Spinal cord (tissue), 10 donors: Measurements from ENCODE around the gene C18orf63. TPM values are rescaled to one million over a fixed set of nuclear protein-coding genes. Genes with fewer than 3 reads are reported as not detected.
"Not testable (repeated sequence)": the region's sequence is repeated elsewhere in the genome, so short reads cannot be mapped to it uniquely, and the experiment has no call there.

ENCODE experiments used
- DNase-seq, 6 donors: peaks; one replicate each; pipeline versions ENCODE4 v3.0.0 to v3.0.0-alpha.2; 2013 to 2015; ENCODE audit warnings: low spot score in 6 of 6, low read depth in 4 of 6
- H3K27ac ChIP-seq: one replicate; pipeline ENCODE4 v1.5.1; 2013; ENCODE audit warnings: low read depth, low read length, control low read depth
- H3K27me3 ChIP-seq: one replicate; pipeline ENCODE4 v1.6.1; 2013; ENCODE audit warnings: low read length; ENCODE audit not compliant: control insufficient read depth, insufficient read depth
- H3K36me3 ChIP-seq: one replicate; pipeline ENCODE4 v1.6.1; 2013; ENCODE audit warnings: low read length; ENCODE audit not compliant: control insufficient read depth, insufficient read depth
- H3K4me1 ChIP-seq: one replicate; pipeline ENCODE4 v1.6.1; 2013; ENCODE audit warnings: low read length; ENCODE audit not compliant: control insufficient read depth, insufficient read depth
- H3K4me3 ChIP-seq: one replicate; pipeline ENCODE4 v1.5.1; 2013; ENCODE audit warnings: low read depth, low read length, control low read depth
- H3K9me3 ChIP-seq: one replicate; pipeline ENCODE4 v1.6.1; 2013; ENCODE audit warnings: low read length; ENCODE audit not compliant: control insufficient read depth, insufficient read depth
- WGBS: methylation state at CpG from one replicate; pipeline ENCODE4 v1.1.5; 2013; ENCODE audit warnings: missing lambda C conversion rate; ENCODE audit not compliant: insufficient coverage; 5-methylcytosine and 5-hydroxymethylcytosine counted together
- polyA plus RNA-seq, 2 donors: library from polyadenylated mRNA; unstranded; fragments of 120-200 nt; gene quantifications; one replicate each; pipeline ENCODE4 v1.2.1, GENCODE V29; 2013; ENCODE audit not compliant: insufficient read length in 2 of 2
- total RNA-seq, 2 donors: library from RNA; depleted of rRNA in 1 of 2; stranded (reverse); fragments of 120-200 nt in 1 of 2; fragments of >200 nt in 1 of 2; gene quantifications; one replicate each; pipeline versions ENCODE4 v1.2.3 to v1.2.4, GENCODE V29; 2013 to 2014
- donor health status: healthy.

C18orf63 gene
- total and polyA plus RNA-seq, 4 donors, result not detected

- Histone ChIP-seq H3K36me3 (peaks cover 2% of the 10 kb centered on the region), H3K4me1 (peaks cover 10% of the 10 kb centered on the region), H3K27ac (peak within 1 kb of the TSS; percentile 87), H3K27me3 (no peaks in the 10 kb centered on the region), H3K9me3 (no peaks in the 10 kb centered on the region), H3K4me3 (peak within 1 kb of the TSS; percentile 95)
- peak; percentile 95 to 99 (median 98) for DNase-seq
- WGBS, result under 1% methylated on average over 68 of the region's 68 CpGs
These were observed 23.7 kb upstream of the C18orf63 start, which contains the start of gene CYB5A for GRCh38 chr18:74291771-74292540. Gene CYB5A (minus strand): TSS chr18:74291963. CDS start chr18:74291875, 88 bp downstream.

GRCh38 chr18:74292541-74292858, 23.1 kb upstream of the C18orf63 start:
- peak overlapping the region; percentile 95 for H3K4me3 ChIP-seq
- no peaks in the 10 kb centered on the region for H3K27me3 ChIP-seq
- no peak for DNase-seq
- peaks cover 10% of the 10 kb centered on the region for H3K4me1 ChIP-seq
- no peaks in the 10 kb centered on the region for H3K9me3 ChIP-seq
- whole genome bisulfite sequencing, result 0% methylated on average over 1 of the region's 4 CpGs
- peak overlapping the region; percentile 87 for H3K27ac ChIP-seq
- peaks cover 2% of the 10 kb centered on the region for H3K36me3 ChIP-seq

DNA sequence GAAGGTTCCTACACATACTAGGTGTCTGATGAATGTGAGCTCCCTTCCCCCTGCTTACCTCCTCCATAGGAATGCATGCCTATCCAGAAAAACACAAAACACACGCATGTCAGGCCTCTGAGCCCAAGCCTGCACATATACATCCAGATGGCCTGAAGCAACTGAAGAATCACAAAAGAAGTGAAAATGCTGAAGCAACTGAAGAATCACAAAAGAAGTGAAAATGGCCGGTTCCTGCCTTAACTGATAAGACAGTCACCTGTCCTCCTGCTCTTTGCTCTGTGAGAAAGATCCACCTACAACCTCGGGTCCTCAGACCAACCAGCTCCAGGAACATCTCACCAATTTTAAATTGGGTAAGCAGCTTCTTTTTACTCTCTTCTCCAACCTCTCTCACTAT, 22.7 kb upstream of the C18orf63 start:
- H3K36me3 ChIP-seq, H3K9me3 ChIP-seq, H3K4me3 ChIP-seq, H3K27me3 ChIP-seq, H3K27ac ChIP-seq, DNase-seq: not testable (repeated sequence)
- WGBS, result 92% methylated on average over 3 of the region's 3 CpGs
- H3K4me1 ChIP-seq, result peaks cover 10% of the 10 kb centered on the region

DNA sequence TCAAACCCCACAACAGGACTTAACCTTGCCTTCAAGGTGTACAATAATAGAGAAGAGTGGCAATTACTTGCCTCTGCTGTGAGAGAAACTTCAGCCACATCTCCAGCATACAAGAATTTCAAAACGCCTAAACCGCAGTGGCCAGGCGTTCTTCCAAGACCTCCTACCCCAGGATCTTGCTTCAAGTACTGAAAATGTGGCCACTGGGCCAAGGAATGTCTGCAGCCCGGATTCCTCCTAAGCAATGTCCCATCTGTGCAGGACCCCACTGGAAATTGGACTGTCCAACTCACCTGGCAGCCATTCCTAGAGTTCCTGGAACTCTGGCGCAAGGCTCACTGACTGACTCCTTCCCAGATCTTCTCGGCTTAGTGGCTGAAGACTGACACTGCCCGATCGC, 21.1 kb upstream of the C18orf63 start:
- no peaks in the 10 kb centered on the region for H3K27me3 ChIP-seq
- no peak overlapping the region for H3K27ac ChIP-seq
- 89% methylated on average over 6 of the region's 8 CpGs for whole genome bisulfite sequencing
- no peak for DNase-seq
- peaks cover 2% of the 10 kb centered on the region for H3K36me3 ChIP-seq
- H3K4me3 ChIP-seq, result no peak overlapping the region
- no peaks in the 10 kb centered on the region for H3K9me3 ChIP-seq
- peaks cover 10% of the 10 kb centered on the region for H3K4me1 ChIP-seq

GRCh38 chr18:74299162-74299561, 16.5 kb upstream of the C18orf63 start:
- no peaks in the 10 kb centered on the region for H3K36me3 ChIP-seq
- no peak overlapping the region for H3K27ac ChIP-seq
- DNase-seq, result no peak
- H3K4me1 ChIP-seq, result no peaks in the 10 kb centered on the region
- no CpG with 5 or more reads among the region's 1 CpG for WGBS
- H3K27me3 ChIP-seq, result no peaks in the 10 kb centered on the region
- H3K9me3 ChIP-seq, result no peaks in the 10 kb centered on the region
- no peak overlapping the region for H3K4me3 ChIP-seq

DNA sequence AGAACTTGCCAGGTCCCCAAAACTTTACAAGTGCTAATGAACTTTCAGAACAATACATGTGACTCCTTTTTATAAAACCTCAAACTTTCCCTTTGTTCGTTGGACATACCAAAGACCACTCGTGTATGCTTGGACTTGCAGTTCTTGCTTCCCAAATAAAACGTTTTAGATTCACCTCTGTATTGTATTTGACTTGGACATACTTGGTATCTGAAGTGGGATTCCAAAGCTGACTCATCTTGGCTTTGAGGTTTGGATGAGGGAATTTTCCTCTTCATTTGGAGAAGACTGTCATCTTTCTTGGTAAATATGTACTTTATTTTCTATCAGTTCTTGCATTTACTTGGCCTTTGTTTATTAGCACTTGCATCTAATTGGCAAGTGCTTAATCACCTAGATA, 15.9 kb upstream of the C18orf63 start:
- DNase-seq, result no peak
- H3K4me3 ChIP-seq, result no peak overlapping the region
- no peak overlapping the region for H3K27ac ChIP-seq
- no peaks in the 10 kb centered on the region for H3K4me1 ChIP-seq
- no peaks in the 10 kb centered on the region for H3K9me3 ChIP-seq
- H3K36me3 ChIP-seq, result no peaks in the 10 kb centered on the region
- 92% methylated on average over 2 of the region's 3 CpGs for WGBS
- no peaks in the 10 kb centered on the region for H3K27me3 ChIP-seq

DNA sequence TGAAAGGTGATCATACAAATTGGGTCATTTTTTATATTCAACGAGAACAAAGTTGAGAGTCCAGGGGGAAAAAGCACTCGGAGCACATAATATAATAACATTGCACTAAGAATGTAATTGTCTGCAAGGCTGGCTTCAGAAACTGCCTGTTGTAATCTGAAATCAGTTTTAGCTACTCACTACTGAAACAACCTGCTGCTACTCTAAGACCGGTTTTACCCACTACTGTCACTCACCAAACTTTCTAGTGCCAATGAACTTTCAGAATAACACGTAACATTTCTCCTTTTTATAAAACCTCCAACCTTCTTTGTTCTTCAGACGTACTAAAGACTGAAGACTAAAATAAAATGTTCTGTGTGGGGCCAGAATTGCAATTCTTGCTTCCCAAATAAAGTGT, 12.3 kb upstream of the C18orf63 start:
- no peak for DNase-seq
- H3K27ac ChIP-seq, result no peak overlapping the region
- H3K4me3 ChIP-seq, result no peak overlapping the region
- WGBS, result 100% methylated on average over 1 of the region's 5 CpGs
- no peaks in the 10 kb centered on the region for H3K4me1 ChIP-seq
- no peaks in the 10 kb centered on the region for H3K9me3 ChIP-seq
- no peaks in the 10 kb centered on the region for H3K36me3 ChIP-seq
- no peaks in the 10 kb centered on the region for H3K27me3 ChIP-seq

DNA sequence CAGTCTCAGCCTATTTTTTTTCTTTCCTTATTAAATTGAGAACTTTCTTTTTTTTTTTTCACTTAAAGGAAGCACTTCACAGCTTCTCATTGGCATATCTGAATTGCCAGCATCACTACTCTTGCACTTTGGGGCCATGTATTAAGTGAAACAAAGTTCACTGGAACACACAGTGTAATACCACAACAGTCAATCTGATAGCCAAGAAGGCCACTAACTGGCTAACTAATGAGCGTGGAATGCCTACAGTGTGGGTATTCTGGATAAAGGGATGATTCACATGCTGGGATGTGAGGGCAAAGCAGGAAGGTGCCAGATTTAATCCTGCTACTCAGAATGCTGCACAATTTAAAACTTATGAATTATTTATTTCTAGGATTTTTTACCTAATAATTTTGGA, 11.7 kb upstream of the C18orf63 start:
- Histone ChIP-seq H3K27ac (no peak overlapping the region), H3K4me1 (no peaks in the 10 kb centered on the region), H3K4me3 (no peak overlapping the region), H3K9me3 (no peaks in the 10 kb centered on the region), H3K36me3 (no peaks in the 10 kb centered on the region), H3K27me3 (no peaks in the 10 kb centered on the region)
- no CpG with 5 or more reads among the region's 1 CpG for WGBS
- no peak for DNase-seq

- Histone ChIP-seq H3K9me3 (no peaks in the 10 kb centered on the region), H3K4me3 (no peak overlapping the region), H3K36me3 (no peaks in the 10 kb centered on the region), H3K27me3 (no peaks in the 10 kb centered on the region), H3K4me1 (no peaks in the 10 kb centered on the region), H3K27ac (no peak overlapping the region)
- WGBS, result 60% methylated on average over 2 of the region's 3 CpGs
- no peak for DNase-seq
These were observed 5.2 kb upstream of the C18orf63 start for GRCh38 chr18:74310411-74310810.

GRCh38 chr18:74311000-74311399, 4.6 kb upstream of the C18orf63 start:
- H3K9me3 ChIP-seq, result no peaks in the 10 kb centered on the region
- H3K36me3 ChIP-seq, result no peaks in the 10 kb centered on the region
- no peaks in the 10 kb centered on the region for H3K27me3 ChIP-seq
- H3K27ac ChIP-seq, result no peak overlapping the region
- no peak for DNase-seq
- WGBS, result no CpG with 5 or more reads among the region's 1 CpG
- no peak overlapping the region for H3K4me3 ChIP-seq
- H3K4me1 ChIP-seq, result no peaks in the 10 kb centered on the region
